HG03342 (cell line): ENCODE measurements around the gene VGLL3.
"Not testable (repeated sequence)": the region's sequence is repeated elsewhere in the genome, so short reads cannot be mapped to it uniquely, and the experiment has no call there.

Experiments used
- ATAC-seq: cut with Tn5 transposase; IDR thresholded peaks from one replicate; pipeline ENCODE4 v1.9.1; 2021; ENCODE audit warnings: mild to moderate bottlenecking, moderate library complexity; ENCODE audit not compliant: unreplicated experiment

Gene VGLL3, protein sequence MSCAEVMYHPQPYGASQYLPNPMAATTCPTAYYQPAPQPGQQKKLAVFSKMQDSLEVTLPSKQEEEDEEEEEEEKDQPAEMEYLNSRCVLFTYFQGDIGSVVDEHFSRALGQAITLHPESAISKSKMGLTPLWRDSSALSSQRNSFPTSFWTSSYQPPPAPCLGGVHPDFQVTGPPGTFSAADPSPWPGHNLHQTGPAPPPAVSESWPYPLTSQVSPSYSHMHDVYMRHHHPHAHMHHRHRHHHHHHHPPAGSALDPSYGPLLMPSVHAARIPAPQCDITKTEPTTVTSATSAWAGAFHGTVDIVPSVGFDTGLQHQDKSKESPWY

DNA sequence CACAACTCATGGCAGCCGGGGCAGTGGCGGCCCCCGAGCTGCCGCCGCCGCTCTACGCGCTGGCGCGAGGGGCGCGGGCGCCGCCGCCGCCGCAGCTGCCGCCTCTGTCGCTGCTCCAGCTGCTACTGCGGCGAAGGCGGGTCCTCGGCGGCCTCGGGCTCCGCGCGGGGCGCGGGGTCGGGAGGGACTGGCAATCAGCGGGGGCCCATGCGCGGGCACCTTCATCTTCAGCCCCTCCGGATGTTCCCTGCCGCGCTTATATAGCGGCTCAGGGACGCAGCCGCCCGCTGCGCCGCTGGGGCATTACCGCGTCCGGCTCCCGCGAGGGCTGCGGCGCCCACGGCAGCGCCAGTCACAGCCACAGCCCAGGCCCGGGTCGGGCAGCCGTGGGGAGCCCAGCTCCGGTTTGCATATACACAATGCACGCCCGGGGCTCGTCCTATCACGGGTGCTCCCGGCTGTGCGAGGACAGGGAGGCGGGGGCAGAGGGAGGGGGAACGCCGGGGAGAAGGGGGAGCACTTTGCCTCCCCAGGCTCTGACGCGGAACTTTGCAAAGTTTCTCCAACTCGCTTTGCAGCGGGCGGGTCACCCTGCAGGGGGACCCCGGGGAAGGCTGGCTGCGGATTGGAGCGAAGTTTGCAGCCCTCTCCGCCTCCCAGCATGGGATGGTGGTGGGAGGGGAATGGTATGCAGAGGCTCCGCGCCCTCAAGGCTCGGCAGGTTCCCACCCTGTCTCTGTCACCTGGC lies at the start of gene VGLL3:
Gene VGLL3 (minus strand): TSS at position 416 of the 748 bp plus-strand sequence. CDS start 406 bp downstream, at position 10.
- no peak for ATAC-seq

DNA sequence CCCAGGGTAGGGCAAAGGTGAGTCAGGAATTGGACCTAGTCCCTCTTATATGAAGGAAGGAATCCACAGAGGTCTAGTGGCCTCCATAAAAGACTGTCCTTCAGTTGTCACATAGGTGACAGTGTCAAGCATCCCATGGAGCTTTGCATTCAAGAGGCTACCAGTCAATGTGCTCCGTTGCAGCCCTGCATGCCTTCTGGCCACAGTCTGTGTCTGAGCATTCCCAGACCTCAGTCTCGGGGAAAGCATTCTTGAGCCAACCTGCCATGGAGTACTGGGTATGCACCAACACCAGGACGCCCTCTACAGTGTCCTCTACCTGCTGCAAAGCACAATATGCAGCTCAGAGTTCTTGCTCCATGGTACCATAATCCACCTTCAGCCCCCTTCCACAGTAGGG lies 46.7 kb upstream of the VGLL3 start:
- no peak for ATAC-seq

DNA sequence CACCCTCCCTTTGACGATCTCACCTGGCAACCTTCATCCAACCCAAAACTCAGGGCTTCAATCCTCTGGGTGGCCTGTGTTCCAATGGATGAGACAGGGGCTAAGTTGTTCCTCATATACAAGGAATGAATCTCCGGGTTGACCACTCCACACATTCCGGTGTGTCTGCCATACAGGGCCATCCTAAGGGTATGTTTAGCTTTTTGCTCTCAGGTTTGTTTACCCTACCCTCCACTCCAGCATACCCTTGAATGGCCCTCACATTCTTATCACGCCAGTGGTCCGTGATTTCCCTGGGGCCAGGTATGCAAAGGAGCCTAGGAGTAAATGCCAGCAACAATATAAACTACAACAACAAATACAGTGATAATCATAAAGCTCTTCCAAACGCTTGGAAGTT lies 45.7 kb upstream of the VGLL3 start:
- no peak for ATAC-seq

DNA sequence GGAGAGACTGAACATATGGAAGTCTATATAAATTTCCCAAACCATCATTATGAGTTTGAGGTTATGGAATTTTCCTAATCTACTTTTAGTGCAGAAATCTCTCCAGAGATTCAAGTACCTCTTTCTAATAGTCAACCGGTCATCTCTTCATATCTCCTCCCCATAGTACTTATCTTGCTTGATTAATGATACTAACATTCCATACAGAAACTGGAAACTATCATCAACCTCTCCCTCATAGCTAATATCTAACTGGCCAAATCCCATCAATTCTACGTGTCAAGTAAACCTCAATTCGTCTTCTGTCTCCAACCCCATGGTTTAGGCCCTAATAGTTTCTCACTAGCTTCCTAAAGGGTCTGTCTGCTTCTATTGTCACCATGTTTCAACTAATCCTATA lies 44.4 kb upstream of the VGLL3 start:
- ATAC-seq = no peak

DNA sequence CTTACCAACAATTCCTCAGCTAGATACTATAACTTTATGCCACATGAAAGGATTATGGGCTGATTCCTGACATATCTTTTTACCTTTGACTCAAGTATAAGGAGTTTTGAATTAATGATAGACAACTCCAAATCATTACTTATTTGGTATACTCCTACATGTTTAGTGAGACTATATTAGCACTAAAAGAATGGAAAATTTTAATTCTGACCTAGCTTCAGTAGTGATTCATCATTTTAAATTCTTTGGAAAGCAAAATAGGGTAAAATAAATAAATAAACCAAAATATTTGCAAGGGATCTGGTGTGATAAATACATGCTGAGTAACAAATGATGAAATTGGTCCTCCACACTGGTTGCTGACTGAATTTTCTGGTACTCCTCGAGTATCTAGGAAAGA lies 42.3 kb upstream of the VGLL3 start:
- ATAC-seq = no peak

DNA sequence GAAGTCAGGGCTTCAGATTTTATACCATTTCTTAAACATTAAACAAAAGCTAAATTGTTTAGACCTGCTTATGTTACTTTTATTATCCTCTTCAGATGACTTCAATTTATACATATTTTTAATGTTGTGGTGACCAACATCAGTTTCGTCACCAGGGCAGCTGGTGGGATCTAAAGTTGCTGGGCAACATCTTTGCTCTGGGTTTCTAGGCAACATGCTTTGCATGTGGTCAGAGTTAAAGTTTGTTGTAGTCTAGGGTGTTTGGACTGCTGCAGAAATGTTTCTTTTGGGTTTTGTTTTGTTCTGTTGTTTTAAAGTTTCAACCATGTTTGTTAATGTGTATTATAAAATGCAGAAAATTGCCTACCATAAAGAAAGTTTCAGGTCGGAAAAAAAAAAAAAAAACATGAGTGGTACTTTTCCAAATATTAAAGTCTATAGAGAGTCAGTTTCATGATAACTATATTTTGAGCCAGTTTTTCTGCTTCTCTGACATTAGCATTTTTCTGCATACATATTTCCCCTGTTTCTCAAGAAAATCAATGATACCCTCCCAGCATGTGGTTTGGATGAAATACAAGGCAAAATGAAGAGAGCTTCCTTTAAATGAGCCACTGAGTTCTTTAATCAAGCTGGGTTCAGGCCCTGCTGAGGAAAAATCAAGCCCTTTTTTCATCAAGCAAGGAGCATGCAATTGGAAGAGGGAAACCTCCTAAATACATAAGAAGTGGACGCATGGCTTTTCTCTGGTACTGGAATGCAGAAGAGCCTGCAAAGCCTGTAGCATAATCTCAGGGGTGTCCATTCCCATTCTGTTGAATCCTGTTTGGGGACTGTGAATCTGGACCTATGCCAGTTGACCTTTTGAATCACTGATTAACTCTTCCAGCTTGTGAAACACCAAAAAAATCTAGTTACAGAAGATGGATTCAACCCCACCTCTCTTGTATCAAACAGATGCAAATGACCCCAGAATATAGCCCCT lies 35.0 kb upstream of the VGLL3 start:
- no peak for ATAC-seq

DNA sequence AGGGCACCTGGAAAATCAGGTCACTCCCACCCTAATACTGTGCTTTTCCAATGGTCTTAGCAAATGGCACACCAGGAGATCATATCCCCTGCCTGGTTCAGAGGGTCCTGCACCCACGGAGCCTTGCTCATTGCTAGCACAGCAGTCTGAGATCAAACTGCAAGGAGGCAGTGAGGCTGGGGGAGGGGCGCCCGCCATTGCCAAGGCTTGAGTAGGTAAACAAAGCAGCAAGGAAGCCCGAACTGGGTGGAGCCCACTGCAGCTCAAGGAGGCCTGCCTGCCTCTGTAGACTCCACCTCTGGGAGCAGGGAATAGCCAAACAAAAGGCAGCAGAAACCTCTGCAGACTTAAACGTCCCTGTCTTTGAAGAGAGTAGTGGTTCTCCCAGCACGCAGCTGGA lies 26.4 kb upstream of the VGLL3 start:
- not testable (repeated sequence) for ATAC-seq

DNA sequence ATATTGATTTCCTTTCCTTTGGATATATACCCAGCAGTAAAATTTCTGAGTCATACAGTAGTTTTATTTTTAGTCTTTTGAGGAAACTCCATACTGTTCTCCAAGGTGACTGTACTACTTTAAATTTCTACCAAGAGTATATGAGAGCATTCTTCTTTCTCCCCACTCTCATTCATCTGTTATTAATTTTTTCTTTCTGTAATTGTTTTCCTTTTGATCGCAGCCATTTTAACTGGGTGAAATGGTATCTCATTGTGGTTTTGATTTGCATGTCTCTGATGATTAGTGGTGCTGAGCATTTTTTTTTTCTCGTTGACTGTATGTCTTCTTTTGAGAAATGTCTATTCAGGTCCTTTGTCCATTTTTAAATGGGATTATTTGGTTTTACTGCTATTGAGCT lies 18.3 kb upstream of the VGLL3 start:
- no peak for ATAC-seq

DNA sequence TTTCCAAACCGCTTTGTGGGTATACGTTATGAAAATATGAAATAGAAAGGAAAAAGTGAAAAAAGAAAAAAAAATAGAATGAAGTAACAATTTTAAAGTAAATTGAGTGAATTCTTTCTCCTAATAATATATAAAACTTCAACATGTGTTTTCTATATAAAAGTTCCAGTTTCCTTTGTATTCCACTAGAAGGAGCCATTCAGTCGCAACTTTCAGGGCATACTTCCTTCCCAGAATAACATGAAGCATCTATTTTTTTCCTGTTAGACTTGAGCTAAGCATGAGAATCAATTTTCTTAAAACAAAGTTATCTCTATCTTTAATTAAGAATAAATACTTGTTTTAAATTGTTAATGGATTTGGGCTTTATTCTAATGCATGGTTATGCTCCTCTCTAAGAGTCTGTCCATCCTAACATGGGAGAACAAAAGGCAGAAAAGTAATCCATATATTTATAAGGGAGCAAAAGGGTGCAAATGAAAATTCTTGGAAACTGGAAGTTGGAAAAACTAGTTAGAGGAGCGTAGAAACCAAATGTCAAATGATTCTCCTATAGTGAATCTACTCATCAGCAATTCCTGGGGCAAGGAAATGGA lies 16.0 kb upstream of the VGLL3 start:
- no peak for ATAC-seq

DNA sequence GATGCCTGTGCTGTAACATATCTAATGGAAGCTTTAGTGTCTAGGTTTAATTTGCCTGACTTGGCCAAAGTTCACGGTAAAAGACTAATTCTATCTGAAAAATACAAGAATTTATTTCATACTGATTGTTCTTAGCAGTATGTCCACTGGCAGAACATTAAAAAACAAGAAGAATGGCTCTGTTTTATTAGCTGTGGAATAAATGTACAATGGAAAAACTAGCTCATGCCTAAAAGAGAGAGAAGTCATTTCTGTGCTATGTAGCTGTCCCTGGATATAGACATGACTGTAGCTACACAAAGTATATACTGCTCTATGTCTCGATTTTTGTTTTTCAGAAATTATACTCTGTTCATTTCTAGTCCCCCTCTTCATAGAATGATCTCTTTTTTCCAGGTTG lies 13.9 kb upstream of the VGLL3 start:
- ATAC-seq = no peak

DNA sequence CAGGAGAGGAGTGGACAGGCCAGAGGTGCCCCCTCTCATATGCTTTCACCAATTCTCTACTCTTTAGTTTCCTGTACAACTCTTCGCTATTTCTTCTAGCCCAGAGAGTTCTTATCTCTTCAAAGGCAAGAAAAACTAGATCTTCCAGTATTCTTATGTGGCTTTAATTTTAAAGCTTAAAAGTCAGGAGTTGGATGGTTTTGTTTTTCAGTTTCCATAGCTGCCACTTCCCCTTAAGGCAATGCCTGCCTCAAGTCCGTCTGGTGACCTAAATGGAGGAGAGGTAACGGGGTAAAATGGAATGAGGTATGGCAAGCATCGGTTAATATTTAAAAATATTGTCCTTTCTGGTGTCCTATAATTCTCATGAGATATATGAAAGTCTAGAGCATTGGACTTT lies 11.4 kb upstream of the VGLL3 start:
- ATAC-seq = no peak

DNA sequence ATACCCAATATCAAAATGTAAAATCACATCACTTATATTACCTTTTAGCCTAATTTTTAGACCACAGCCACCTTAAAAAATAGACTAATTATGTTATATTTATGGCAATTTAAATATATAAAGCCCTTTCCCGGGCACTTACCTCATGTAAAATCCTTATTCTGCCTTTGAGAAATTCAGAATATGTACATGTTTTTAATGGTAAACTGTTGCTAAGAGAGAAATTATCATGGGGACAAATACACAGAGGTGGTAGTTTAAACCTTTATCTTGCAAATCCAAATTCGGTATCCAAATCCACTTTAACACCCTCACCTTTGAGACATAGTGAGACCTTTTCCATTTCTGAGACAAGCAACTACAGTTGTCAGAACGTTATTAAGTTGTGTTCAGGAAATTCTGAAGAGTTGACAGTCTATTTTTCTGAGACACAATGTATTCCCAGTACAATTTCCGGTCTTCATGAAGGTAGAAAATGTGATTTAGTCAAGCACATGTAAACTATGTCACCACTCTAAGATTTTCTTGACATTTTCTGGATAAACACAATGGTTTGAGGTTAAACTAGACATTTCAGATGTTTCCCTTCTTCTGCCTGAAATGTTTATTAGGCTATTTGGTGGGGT lies 10.6 kb upstream of the VGLL3 start:
- ATAC-seq = no peak

DNA sequence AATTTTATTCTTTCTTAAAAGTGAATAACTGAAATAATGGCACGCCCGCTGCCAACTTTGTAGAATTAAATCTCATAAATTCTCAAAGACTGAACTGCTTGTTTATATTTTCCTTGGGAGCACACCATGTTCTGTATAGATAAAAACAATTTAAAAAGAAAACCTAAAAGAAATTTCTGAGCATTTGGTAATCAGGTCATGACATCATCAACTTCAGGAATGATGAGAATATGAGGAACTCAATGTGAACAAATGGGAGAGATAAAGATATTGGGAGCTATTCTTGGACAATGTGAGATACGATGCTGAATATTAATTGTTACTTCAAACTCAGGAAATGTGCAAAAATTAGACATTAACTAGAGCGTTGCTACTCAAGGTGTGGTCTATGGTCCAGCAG lies 10.0 kb upstream of the VGLL3 start:
- ATAC-seq = no peak

DNA sequence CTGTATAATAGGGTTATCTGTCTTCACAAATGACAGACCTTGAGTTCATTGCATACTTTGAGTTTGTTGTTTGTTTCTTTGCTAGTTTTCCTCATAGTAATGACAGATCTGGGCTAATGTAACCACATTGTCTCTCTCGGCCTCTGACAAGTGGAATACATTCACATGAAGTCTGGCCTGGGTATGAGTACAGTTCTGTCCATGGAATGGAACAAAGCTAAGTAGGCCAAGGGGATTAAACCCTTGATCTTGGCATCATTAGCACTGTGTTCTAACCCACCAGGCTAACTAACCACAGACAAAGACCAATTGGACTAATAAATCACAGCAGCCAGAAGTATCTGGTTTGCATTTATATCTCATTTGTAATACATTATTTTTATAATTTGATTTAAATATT lies 7.6 kb upstream of the VGLL3 start:
- ATAC-seq = no peak

DNA sequence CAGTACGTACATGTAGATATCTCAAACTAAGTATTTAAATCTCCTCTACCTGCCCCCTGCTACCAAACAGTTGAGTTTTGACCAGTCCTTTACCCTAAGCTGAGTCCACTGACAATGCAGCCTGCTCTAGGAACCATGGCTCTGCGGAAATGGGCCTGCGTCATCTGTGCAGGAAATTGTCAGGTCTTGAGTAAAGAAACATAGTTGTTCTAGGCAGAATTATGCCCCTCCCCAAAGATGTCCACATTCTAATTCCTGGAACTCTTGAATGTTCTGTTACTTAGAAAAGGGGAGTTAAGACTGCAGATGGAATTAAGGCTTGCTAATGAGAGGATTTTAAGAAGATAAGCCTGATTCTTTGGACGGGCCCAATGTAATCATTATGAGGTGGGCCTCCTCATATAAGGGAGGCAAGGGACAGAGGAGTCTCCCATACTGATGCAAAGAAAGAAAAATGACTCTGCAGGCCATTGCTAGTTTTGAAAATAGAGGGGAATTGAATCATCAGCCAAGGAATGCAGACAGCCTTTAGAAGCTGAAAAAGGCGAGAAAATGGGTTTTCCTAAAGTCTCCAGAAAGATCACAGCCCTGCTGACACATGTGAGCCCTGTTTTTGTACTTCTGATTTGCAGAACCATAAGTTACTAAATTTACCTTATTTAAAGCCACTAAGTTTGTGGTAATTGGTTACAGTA lies 5.5 kb upstream of the VGLL3 start:
- no peak for ATAC-seq

DNA sequence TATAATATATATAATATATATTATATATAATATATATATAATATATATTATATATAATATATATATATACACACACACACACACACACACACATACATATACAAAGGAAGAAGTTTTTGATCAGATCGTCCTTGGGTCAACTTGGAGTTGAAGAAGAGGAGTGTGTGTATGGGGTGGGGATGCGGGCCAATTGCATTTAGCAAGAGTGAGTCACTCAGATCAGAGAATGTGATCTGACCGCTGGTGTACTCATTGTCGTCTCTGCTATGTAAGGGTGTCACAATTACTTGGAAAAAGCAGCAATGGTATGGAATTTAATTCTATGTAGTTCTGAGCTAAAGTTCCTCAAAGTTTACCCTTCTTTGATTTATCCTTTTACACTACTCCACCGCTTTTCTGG lies 4.6 kb upstream of the VGLL3 start:
- ATAC-seq = no peak

DNA sequence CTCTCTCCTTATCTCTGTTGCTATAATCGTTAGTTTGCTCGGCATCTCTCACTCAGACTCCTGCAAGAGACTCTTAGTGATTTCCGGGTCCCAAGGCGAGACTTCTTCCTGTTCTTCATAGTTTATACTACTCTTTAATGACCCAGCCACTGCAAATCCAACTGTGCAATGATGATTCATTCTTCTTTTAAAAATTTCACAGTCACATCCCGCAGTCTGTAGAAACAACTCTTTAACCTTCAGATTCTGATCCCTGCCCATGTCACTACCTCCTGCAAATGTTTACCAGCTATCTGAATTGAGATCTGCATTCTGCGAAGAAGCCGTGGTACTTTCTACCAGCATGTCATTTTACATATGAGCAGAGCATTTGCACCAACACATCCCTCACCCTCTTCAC lies 2.8 kb upstream of the VGLL3 start:
- ATAC-seq = no peak

DNA sequence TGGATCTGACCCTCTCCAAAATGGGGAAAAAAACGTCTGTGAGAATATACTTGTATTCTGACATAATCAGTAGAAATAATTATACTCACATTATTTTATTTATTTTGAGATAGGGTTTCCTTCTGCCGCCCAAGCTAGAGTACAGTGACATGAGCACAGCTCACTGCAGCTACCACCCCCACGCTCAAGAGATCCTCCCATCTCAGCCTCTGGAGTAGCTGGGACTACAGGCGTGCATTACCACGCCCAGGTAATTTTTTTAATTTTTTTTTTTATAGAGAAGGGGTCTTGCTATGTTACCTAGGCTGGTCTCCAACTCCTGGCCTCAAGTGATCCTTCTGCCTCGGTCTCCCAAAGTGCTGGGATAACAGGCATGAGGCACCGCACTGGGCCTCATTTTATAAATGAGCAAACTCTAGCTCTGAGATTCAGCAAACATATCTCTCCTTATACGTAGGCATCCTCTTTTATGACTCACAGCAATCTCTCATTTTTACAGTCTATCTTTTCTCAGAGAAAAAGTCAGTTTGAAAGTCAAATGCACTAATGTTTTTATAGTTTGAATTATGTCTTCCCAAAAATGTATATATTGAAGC lies 989 bp upstream of the VGLL3 start:
- ATAC-seq = no peak

DNA sequence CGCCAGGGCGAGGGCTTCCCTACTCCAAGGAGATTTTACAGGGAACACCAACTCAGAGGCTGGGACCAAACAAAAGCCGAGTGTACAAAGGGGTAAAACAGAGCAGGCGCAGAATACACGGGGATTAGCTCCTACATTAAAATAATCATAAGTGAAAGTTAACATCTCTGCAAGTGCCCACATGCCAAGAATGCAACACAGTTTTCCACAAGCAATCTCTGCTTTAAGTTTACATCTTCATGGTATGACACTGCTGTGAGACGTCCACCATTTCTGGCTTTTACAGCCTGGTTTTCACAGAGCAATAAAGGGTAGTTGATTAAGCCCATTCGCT lies 500 bp upstream of the VGLL3 start:
- ATAC-seq = no peak
